Globus pallidus (tissue), 1 donor: ENCODE measurements around the gene SPATA33.
"Not testable (repeated sequence)": the region's sequence is repeated elsewhere in the genome, so short reads cannot be mapped to it uniquely, and the experiment has no call there.

Experiments
- DNase-seq: peaks from one replicate; pipeline ENCODE4 v3.0.0-alpha.2; 2015; ENCODE audit warnings: low spot score

Gene SPATA33

DNA sequence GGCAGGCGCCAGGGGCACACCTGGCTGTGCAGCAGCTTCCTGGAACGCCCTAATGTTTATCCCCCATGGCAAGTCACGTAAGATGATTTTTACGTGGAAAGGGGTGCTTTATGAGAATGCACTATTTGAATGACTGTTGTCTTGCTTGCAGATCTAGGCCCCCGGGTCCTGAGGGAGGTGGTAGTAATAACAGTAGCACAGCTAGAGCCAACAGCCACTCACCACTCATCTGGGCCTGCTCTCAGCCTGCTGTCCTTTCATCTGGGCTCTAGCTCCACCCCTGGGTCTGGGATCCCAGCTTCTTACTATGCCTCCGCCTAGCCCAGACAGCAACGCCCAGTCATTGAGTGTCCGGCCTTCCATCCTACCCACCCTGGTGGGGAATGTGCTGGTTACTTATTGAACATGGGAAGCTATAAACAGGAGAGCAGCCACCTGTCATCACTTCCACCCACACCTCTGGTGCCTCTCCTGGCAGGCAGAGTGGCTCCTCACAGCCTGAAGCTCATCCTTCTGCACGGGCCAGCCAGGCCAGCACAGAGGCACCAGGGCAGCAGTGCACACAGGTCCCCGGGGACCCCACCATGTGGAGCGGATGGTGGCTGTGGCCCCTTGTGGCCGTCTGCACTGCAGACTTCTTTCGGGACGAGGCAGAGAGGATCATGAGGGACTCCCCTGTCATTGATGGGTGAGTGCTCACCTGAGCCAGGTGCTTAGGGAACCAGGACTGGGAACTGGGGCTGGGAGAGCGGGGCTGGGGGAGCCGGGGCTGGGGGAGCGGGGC is 27.6 kb upstream of the SPATA33 start:
- DNase-seq: no peak

DNA sequence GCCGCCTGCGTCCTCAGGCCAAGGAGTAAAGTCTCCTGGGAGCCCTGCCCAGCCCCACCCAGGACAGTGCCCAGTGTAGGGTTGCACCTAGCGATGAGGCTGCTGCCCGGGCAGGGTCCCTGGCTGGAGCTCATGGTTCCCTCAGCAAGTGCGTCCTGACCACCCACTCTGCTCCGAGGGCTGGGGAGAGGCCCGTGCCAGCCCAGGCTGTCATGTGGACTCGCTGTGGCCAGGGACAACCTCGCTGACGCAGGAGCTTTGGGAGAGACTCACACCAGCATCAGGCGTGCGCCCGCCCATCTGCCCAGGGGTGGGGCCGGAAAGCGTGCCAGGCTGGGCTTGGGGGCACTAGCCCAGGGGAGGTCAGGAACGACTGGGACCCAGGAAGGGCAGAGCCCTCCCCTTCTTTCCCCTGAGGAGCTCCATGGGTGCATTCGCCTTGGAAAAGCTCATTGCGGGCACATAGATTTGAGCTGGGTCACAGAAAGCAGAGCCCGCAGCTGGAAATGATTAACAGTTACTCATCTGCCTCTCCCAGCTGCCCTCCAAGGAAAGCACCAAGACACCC is 24.5 kb upstream of the SPATA33 start:
- no peak for DNase-seq

- DNase-seq: not testable (repeated sequence)
Measured at GRCh38 chr16:89634463-89635385, 22.9 kb upstream of the SPATA33 start.

- no peak for DNase-seq
Measured at GRCh38 chr16:89636663-89637062, 21.0 kb upstream of the SPATA33 start.

GRCh38 chr16:89637379-89637778 is 20.3 kb upstream of the SPATA33 start:
- no peak for DNase-seq

GRCh38 chr16:89638455-89638854 is 19.2 kb upstream of the SPATA33 start:
- DNase-seq: no peak

DNA sequence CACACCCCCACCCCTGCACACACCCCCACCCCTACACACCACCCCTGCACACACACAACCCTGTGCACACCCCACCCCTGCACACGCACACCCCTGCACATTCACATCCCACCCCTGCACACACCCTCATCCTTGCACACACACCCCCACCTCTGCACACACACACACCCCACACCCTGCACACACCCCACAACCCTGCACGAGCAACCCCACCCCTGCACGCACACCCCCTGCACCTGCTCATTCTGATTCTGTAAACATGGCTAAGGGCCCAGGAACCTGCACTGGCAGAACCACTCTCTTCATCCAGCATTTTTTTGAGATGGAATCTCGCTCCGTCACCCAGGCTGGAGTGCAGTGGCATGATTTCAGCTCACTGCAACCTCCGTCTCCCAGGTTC is 18.3 kb upstream of the SPATA33 start:
- DNase-seq: no peak

- DNase-seq: no peak
Measured at GRCh38 chr16:89641458-89642119, 16.0 kb upstream of the SPATA33 start.

DNA sequence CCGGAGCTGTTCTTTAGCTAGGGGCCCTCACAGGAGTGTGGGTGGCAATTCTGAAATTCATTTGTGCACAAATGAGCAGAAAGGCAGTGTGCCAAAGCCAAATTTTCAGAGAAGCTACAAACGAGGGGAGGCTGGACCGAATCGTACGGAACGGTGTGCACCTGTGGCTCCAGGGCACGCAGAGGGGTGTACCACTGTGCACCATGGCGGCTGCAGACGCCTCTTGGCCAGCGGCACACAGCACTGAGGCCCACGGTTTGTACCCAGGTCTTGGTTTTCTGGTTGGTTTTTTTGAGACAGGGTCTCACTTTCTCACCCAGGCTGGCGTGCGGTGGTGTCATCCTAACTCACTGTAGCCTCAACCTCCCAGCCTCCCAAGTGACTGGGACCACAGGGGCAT is 15.1 kb upstream of the SPATA33 start:
- no peak for DNase-seq

DNA sequence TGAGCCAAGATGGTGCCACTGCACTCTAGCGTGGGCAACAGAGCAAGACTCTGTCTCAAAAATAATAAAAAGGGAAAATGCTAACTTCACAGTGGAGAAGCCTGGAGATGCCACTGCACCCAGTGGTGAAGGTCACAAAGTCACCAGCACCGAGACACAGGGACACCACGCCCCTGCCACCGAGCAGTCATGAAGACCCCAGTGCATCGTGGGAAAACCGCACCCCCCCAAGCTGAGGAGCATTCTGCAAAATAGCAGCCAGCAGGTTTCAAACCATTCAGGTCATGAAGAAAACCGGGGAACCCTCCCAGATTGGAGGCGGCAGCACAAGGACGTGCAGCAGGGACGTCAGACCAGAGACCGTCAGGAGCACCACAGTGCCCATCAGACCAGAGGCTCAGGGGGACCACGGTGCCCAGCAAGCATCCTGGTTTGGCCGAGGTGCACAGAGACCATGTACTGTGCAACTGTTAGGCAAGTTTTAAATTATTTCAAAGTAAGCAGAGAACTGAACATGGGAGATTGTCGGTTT is 13.8 kb upstream of the SPATA33 start:
- no peak for DNase-seq

- no peak for DNase-seq
Measured at GRCh38 chr16:89645122-89645521, 12.5 kb upstream of the SPATA33 start.

GRCh38 chr16:89646270-89646669 is 11.4 kb upstream of the SPATA33 start:
- DNase-seq: no peak

GRCh38 chr16:89646906-89647305 is 10.7 kb upstream of the SPATA33 start:
- DNase-seq: no peak

DNA sequence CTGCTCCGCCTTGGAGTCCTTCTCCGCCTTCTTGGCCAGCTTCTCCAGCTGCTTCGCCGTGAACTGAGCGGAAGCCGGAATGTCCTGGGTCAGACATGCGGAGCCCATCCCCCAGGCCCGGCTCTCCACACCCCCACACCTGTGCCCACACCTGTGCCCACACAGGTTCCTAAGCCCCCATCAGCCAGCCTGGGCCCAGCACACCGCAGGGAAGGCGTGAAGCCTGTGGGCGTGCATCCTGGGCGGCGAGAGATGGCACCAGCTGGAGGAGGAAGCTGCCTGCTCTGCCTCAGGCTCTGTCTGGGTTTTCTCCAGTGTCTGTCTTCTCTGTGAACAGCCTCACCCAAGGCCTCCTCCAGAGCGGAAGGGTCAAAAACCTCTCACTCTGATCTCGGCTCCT is 6.1 kb upstream of the SPATA33 start:
- no peak for DNase-seq

DNA sequence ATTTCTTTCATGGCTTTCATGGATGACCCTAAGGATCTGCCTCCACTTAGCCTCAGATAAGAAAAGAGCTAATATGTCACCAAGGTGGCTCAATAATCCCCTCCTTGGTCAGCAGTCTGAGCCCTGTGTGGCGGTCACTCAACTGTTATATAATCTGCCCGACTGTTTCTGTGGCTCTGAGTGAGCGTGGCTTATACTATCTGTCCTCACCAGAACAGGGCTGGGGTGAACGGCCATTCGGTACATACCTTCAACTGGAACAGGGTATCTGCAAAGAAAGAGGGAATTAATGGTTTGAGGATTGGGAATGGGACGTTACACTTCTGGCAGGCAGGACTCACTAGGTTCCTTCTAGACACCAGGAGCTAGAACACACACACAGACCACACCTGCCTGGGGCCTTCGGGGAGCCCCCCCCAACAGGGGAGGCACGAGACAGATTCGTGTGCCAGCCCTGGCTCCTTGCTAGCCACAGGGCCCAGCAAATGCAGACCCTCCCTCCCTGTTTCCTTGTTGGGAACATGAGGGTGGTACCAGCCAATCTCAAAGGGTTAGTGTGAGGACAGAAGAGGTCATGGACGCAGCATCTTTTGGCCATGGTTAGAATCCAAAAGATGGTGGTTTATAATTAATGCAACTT is 3.9 kb upstream of the SPATA33 start:
- no peak for DNase-seq

- DNase-seq: no peak
Measured at GRCh38 chr16:89655062-89655643, 2.5 kb upstream of the SPATA33 start.

GRCh38 chr16:89656435-89657121 is 1.1 kb upstream of the SPATA33 start:
- DNase-seq: no peak

GRCh38 chr16:89658221-89658879 is 714 bp downstream of the SPATA33 start:
- DNase-seq: no peak

DNA sequence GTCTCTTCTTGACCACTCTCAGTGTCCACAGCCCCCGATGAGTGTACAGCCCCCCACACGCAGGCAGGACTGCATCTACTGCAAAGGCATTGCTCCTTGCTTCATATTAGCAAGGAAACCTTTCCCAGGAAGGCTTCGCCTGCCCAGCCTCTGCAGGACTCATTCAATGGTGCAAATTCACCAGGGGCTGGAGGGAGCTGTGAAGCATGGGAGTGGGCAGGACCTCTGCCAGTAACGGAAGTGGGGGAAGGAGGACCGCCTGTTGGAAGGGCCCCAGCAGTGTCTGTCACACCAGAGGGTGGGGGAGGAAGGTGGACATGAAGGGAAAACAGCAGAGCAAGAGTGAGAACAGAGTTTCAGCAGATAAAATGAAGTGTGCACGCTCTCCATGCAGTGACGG is 2.5 kb downstream of the SPATA33 start:
- no peak for DNase-seq

DNA sequence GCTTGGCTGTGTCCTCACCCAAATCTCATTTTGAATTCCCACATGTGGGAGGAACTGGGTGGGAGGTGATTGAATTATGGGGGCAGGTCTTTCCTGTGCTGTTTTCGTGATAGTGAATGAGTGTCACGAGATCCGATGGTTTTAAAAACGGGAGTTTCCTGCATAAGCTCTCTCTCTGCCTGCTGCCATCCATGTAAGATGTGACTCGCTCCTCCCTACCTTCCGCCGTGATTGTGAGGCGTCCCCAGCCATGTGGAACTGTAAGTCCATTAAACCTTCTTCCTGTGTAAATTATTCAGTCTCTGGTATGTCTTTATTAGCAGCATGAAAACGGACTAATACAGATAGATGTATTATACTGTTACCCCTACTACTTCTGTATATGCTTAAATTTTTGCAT is 3.6 kb downstream of the SPATA33 start:
- no peak for DNase-seq
